ENCODE measurements around the gene DMRT2.

GRCh38 chr9:1001838-1002237 lies 48.3 kb upstream of the DMRT2 start:
- TF ChIP-seq CTCF (IDR thresholded peaks at IDR 0.05) (no peak), EZH2phosphoT487 (IDR thresholded peaks at IDR 0.05) (no peak)
